NCI-H1436 treated with DMSO at 0.1 percent for 48 hours (cell line): ENCODE measurements around the gene TRAPPC2L.

Experiments used
- DNase-seq: peaks from one replicate; lab custom pipeline; 2025; lab: John Stamatoyannopoulos, UW

TRAPPC2L gene

DNA sequence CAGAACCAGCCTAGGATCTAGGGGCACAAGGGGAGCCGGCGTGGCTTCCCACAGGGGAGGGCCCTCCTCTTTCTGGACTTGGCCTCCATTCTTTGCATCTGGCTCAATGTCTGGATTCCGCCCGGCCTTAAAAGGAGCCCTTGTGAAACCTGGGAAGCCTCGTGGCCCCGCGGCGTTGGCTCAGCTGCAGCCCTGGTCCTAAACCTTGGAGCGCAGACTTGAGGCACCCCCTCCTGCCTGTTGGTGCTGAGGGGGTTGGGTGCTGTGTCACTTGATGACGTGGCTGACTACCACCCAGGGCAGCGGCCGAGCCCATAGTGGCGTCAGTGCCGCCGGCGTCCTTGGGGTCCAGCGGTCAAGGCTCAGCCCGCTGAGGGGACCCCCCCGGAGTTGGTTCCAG, 4.4 kb downstream of the TRAPPC2L start:
- DNase-seq = no peak

GRCh38 chr16:88862968-88863367, 6.0 kb downstream of the TRAPPC2L start:
- DNase-seq = no peak

- DNase-seq = no peak
Observed at GRCh38 chr16:88863426-88863825, 6.5 kb downstream of the TRAPPC2L start.

- no peak for DNase-seq
Observed at GRCh38 chr16:88864099-88864498, 7.2 kb downstream of the TRAPPC2L start.

- DNase-seq = no peak
Observed at GRCh38 chr16:88864521-88864920, 7.6 kb downstream of the TRAPPC2L start.

- DNase-seq = no peak
Observed at GRCh38 chr16:88865310-88865709, 8.4 kb downstream of the TRAPPC2L start.

DNA sequence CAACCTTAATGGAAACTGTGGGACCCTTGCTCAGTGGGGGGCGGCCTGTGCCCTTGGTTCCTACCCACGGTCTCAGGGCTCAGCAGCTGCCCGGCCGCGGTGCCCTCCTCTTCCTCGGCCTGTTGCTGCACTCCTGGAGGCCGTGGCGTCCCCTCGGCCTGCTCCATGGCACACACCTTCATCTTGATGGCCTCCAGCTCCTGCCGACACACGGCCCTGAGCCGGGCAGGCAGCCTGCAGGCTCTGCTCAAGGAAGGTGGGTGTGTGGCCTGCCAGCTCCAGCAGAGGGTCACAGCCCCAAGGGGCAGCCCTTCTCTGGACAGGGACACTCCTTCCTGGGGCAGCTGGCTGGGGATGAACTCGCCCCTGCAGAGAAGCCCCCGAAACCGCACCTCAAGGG, 8.8 kb downstream of the TRAPPC2L start:
- no peak for DNase-seq

DNA sequence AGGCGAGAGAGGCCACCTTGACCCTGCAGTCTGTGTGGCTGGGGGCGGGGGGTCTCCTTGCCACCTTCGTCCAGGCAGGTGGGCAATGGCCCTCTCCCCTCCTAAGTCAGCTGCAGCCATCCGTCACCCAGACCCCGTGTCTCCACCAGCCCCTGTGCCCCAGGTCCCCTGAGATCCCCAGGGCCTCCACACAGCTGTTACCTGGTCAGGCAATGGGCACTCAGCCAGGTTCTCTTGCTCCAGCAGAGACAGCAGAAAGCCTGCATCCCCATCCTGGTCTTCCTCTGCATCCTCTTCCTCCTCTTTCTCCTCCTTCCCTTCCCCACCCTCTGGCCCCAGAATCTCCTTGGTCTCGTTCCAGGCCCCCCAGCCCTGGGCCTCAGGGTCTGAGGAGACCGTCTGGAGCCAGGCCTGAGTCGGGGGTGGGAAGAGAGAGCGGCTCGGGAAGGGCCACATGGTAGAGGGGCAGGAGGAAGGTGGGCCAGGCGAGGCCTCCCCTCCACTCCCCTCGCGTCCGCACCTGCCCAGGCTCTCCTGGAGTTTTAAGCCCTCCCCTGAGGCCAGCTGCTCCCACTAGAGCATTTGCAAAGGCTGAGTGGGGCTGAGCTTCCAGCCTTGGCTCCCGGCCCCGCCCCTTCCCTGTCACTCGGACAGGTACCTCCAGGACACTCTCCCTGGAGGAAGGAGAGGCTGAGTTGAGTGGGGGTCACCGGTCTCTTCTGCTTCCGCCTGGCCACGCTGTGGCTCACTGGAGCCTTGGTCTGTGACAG, 9.4 kb downstream of the TRAPPC2L start, which contains the start of gene PABPN1L:
TSS of gene PABPN1L (minus strand) at position 510 of the 770 bp plus-strand sequence. CDS start at position 456, 54 bp downstream.
- DNase-seq = no peak

DNA sequence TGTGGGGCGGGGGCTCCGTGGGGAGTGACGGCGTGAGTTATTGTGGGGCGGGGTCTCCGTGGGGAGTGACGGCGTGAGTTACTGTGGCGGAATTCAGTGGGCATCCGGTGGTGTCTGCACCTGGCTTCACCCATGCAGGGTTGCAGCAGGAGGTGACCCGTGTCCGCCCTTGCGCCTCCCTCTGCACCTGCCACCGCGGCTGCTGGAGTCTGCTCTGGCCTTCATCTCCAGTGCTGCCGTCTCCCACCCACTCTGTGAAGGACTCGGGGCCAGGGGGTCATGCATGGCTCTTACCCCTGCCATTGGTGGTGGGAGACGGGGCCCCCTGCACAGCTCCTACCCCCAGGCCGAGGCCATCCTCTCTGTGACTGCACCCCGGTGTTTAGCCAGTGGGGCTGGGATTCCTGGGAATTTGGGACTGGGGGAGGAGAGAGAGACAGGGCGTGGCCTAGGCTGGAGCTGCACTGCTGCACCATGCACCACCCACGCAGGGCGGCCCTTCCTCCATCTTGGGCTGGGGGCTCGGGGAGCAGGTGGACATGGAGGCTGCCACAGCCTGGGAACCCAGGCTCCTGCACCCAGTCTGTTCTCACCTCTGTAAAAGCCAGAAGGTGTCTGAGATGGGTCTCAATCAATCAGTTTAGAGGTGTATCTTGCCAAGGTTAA, 10.8 kb downstream of the TRAPPC2L start:
- no peak for DNase-seq

DNA sequence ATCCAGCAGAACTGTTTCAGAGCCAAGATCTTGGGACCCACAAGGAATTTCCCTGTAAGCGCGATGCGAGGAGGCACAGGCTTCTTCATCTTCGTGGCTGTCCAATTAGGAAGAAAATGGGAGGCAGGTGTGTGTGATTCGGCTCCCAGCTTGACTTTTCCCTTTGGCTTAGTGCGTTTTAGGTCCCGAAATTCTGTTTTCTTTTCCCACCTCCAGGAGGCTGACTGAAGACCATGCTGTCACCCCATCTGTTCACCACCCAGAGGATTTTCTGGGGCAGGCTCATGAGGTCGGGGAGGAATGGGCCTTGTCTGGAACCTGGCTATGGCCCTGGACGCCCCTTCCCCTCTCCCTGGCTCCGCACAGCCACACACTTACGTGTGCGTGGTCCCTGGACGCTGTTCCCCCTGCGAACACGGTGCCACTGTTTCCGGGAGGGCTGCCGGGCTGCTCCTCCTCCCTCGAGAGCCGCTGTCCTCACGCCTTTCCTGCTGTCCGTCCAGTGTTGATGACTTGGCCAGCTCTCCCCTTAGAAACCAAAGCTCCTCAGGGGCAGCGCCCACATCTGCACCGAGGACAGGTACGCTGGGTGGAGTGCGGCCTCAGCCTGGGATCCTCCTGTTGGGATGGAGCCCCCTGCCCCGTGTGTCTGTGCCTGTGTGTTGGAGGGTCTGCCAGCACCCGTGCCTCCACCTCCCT, 12.2 kb downstream of the TRAPPC2L start:
- no peak for DNase-seq

DNA sequence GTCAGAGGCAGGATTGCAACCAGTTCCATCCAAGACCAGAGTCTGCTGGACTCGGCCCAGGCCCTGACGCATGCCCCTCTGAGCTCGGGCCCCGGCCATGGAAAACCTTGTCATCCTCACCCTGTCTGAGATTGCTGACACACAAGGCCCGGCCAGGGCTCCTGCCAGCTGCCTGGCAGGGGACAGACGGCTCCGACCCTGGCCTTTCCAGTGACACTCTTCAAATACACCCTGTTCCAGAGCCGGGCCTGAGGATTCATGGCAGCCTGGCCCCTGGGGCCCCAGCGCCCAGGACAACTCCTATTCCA, 12.7 kb downstream of the TRAPPC2L start:
- no peak for DNase-seq

DNA sequence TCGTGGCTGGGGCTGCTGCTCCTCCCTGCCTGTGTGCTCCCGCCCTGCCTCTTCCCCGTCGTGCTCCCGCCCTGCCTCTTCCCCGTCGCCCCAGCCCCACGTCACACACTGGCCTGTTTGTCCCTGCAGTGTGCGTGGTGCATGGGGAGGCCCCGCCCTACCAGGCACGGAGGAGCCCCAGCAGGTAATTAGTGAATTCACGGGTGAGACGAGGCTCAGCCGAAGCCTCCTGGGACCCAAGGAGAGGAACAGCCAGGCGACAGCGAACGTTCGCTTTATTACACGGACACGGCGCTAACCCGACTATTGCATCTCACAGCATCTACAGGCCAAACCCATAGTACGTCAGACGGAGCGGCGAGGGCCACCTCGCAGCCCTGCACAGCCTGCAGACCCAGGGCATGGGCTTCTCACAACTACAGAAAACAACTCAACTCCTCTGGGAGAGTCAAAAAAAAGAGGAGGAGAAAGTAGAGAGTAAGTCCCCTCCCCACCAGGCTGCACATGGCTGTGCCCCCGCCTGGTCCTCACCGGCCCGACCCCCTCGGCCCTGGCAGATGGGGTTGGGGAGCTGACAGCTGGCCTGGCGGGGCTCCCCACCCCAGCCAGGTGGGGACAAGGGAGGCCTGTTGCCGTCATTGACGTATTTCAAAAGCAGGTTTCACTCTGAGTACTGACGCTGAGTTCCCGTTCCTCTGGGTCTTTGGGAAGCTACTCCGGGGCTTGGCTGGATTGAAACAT, 13.9 kb downstream of the TRAPPC2L start:
- DNase-seq = no peak

GRCh38 chr16:88871349-88871702, 14.4 kb downstream of the TRAPPC2L start:
- no peak for DNase-seq

DNA sequence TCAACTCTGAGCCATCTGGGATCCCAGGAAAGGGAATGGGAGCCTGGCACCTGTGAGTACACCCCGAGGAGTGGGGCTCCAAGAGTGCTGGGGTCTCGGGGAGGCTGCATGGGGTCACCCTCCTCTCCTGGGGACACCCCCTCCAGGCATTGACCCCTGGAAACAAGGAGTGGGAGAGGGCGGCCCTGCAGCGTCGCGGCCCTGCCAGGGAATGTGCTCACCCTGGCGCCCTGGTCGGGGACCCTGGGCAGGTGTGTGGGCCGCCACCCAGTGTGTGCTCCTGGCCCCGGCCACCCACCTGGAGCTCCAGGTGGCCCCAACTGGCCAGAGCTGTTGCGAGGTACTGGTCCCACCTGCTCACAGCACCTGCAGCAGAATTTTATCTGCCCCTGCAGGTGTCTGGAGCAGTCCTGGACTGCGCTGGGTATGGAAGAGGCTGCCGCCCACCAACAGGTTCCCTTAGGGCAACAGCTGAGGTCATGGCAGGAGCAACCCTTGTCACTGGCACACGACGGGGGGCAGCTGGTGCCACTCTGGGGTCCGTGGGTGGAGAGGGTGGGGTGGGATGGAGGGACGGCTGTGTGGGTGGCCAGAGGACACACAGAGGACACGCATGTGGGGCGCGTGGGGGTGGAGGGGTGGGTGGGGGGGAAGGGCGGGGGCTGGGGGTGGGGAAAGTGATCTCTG, 14.9 kb downstream of the TRAPPC2L start:
- no peak for DNase-seq

GRCh38 chr16:88872650-88873331, 15.9 kb downstream of the TRAPPC2L start:
- DNase-seq = no peak

DNA sequence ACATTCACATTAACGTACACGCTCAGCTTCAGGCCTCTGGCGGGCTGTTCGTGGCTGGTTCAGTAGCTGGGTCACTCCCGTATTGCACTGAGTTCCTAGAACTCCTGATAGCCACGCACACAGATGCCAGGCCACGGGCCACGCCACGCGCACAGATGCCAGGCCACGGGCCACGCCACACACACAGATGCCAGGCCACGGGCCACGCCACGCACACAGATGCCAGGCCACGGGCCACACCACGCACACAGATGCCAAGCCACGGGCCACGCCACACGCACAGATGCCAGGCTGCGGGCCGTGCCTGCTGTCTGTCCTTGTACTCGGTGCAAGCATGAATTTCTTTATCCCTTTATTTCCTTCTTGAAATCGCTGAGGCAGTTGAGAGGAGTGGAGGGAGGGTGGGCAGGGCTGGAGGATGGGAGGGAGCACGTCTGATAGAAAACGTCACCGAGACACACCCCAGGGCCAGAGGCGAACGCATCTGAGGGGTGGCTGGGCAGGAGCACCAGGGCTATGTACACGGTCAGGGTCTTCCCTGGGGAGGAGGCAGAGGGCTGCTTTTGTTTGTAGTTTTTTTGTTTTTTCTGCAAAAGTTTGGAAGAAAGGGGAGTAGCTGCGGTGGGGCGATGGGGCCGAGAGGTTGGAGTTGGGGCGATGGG, 18.1 kb downstream of the TRAPPC2L start:
- DNase-seq = no peak

GRCh38 chr16:88875703-88876234, 18.8 kb downstream of the TRAPPC2L start:
- DNase-seq = no peak

GRCh38 chr16:88876942-88877526, 20.1 kb downstream of the TRAPPC2L start:
- no peak for DNase-seq

DNA sequence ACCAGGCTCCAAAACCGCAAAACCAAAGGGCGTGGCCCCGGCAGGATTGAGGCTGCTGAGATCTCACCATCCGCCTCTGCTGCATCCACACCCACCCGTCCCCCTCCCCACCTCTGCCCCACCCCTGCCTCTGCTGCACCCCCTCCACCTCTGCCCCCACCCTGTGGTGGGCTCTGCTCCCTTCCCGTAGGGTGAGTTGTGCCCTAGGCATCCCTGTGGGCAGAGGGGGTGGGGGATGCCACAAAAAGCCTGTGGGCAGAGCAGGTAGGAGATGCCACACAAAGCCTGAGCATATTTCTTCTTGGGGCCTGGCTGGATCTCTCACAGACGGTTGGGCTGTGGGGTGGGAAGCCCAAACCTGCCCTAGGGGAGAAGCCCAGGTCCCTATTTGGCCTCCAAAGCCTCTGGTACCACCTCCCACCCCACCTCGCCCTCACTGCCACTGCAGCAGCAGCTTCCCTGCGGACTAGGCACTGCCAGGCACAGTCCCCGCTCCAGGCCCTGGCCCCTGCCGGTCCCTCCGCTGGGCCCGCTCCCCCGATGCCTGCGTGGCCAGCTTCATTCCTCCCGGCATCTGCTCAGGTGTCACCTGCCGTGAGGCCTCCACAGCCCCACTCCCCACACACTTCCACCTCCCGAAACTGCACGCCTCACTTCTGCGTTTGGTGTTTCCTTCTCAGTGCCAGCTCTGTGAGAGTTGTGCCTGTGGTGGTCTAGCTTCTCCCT, 20.8 kb downstream of the TRAPPC2L start:
- no peak for DNase-seq
